NOMO-1 treated with DMSO at 0.1 percent for 48 hours (cell line): ENCODE measurements around the gene FOXS1.

Experiments
- DNase-seq: peaks from one replicate; lab custom pipeline; 2025; ENCODE audit not compliant: unreplicated experiment; lab: John Stamatoyannopoulos, UW

Gene FOXS1

GRCh38 chr20:31861385-31862156 lies 16.2 kb upstream of the FOXS1 start:
- peak; percentile 69 for DNase-seq

GRCh38 chr20:31861135-31861384 lies 15.7 kb upstream of the FOXS1 start:
- no peak for DNase-seq

GRCh38 chr20:31860390-31861134 lies 15.2 kb upstream of the FOXS1 start:
- no peak for DNase-seq

- no peak for DNase-seq
Observed at GRCh38 chr20:31859998-31860380, 14.6 kb upstream of the FOXS1 start.

DNA sequence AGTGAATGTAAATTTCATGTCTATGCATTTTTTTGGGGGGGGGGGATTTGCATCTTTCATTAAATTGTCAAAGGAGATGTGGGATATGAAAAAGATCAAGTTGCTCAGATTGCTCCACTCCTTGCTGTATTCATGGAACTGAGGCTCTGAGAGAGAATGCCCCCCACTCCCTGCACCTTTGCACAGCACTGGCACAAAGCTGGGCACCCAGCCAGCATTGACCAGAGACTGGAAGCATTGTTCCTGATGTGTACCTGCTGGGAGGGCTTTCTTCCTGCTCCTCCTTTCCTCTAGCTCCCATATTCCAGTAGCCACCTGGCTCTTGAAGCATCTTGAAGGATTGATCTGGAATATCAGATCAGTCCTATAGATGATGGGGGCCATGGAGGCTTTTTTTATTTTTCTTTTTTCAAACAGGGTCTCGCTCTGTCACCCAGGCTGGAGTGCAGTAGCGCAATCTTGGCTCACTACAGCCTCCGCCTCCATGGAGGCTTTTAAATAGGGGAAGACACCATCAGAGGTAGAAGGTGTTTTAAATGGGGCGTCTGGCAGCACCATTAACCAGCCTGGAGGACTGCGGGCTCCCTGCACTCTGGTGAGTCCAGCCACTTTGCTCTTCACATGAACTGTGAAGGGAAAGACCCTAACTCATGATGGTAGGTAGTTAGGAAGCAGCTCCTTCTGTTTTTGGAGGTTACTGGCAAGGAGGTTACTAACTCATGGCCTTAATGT lies 14.0 kb upstream of the FOXS1 start:
- no peak for DNase-seq

- DNase-seq, result no peak
Observed at GRCh38 chr20:31858760-31859083, 13.3 kb upstream of the FOXS1 start.

GRCh38 chr20:31857861-31858759 lies 12.7 kb upstream of the FOXS1 start:
- no peak for DNase-seq

DNA sequence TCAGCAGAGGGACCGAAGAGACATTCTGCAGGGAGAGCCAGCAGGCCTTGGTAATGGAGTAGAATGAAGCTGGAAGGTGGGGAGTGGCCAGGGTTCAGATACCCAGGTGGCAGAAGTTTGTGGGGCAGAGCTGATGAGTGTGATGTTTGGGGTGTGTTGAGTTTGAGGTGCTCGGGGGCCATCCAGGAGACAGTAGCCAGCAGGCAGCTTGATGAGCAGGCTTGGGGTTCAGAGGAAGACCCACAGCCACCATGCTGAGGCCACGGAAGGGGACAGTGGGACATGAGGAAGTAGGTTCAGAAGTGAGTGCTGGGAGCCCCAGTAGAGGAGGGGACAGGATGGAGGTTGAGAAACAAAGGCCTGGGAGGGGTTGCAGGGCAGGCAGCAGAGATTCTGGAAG lies 11.1 kb upstream of the FOXS1 start:
- DNase-seq, result peak; percentile 23

DNA sequence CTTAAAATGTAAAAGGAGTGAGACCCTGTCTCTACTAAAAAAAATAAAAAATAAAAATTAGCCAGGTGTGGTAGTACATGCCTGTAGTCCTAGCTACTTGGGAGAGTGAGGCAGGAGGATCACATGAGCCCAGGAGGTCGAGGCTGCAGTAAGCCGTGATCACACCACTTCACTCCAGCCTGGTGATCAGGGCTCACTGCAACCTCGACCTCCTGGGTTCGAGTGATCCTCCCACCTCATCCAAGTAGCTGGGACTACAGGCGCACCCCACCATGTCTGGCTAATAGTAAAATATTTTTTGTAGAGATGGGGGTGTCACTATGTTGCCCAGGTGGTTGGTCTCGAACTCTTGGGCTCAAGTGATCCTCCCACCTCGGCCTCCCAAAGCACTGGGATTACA lies 8.1 kb upstream of the FOXS1 start:
- DNase-seq, result no peak

DNA sequence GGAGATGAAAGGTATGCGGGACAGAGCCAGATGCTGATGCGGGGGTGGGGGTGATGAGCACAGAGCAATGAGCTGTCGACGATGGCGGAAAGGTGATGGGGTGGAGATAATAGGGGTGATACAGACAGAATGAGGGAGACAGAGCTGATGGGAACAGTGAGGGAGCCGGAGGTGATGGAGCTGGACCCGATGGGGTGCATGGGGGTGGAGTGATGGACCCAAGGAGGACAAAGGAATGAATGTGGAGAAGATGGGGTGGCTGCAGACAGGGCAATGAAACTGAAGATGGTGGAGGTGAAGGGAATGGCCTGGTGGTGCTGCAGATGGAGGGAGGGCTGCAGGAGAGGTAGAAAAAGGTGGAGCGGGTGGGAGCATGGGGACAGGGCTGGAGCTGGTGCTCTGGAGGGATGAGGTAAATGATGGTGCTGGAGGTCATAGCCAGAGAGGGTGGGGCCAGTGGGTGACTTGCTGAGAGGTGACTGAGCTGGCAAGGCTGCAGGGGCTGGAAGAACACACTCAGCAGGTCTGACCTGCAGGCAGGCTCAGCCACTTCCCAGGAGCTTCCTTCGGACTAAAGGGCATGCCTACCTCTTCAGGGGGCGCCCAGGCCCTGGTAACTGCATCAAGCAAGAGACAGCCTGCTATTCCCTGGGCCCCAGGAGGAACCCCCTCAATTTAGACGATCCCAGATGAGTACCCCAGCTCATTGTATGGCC lies 6.0 kb upstream of the FOXS1 start:
- DNase-seq, result no peak

DNA sequence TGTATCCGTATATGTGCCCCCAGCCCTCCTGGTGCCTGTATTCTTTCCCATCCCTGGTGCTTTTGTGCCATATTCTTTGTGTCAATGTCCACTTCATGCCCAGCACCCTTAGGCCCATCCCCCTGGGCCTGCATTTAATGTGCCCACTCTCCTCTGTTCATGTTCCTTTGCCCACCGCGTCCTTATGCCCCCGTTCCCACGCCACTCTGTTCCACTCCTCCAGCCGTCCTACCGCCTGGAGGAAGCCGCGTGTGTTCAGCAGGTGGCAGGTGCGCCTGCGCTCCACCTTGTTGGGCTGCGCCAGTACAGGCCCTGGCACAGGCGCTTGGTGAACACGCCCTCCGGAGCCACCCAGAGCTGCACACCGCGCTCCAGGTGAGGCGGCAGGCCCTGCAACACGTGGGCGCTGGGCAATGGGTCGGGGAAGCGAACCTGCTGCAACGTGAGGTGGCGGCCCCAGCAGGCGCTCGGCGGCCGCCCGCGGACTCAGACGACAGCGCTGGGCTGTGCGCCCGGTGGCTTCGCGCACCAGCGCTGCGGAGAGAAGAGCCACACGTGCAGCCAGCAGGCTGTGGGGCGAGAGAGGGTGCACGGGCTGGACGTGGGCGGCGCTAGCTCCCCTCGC lies 4.0 kb upstream of the FOXS1 start:
- DNase-seq, result no peak

DNA sequence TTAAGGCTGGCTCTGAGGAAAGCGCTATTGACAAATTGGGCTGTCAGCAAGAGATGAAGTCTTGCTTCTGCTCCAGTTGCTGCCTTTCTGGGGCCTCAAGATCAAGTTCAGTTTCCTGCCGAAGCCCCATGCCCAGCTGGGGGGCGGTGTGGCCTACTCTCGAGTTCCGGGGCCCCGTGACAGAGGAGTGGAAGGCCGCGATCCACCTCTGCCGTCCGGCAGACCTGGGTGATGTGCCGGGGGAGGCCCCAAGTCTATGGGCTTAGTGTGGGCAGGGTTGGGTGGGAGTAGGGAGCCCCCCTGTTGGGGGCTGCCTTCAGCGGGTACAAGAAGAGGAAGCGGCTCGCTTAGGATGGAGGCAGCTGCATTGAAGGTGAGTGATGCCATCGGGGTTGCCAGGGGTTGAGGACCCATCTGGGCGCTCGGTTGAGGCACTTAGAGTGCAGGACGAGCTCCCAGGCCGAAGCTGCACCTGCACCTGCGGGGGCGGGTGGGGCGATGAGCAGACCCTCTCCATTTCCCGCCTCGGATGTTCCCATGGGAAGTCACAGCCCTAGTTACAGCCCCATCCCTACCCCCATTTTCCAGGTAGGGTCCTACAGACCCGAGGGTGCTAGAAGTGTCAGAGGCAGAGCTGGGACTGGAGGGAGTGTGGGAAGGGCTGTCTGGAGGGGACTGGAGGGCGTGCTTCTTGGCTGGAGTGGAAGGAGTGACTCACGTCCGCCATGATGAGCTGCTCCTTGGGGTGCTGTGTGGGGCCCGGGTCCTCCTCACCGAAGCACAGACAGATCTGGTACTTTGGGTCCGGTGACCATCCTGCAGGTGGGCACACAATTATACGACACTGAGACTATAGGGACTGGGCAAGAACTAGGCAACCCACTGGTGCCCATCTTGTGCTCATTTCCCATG lies 2.9 kb upstream of the FOXS1 start:
- no peak for DNase-seq

GRCh38 chr20:31846793-31847138 lies 1.4 kb upstream of the FOXS1 start:
- no peak for DNase-seq

GRCh38 chr20:31844737-31845299 lies 586 bp downstream of the FOXS1 start:
- DNase-seq, result no peak

DNA sequence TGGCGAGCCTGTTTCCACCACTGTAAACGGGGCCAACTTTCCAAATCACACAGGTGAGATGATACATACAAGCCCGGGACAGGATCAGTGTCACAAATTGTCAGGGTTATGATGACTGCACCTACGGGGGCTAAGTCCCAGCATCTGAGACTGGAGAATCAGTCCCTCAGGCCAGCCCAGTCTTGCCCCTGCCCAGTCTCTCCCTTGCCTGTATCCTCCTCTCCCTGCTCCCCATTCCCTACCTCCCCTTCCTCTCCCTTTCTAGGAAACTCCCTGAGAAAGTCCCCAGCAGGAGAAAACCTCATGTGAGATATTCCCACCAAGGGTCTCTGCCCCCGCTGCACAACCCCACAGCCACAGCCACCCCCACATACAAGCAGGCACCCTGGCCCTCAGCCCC lies 1.5 kb downstream of the FOXS1 start:
- no peak for DNase-seq

DNA sequence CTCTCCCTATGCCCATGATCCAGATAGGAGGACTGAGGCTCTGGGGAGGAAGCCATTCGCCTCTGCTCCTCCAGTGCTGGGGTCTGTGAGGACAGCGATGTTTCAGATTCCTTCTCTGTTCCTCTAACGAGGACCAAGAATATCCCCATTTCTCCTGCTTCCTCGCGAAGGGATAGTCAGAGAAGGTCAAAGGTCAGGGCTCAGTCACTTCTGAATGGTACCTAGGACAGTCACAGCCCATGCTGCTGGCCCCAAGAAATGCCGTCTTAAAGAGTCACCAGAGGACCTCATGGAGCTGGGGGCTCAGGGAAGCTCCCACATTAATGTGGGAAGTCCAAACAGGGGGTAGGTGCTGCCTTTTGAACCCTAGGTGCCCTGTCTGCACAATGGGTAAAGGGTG lies 2.1 kb downstream of the FOXS1 start:
- no peak for DNase-seq

- DNase-seq, result no peak
Observed at GRCh38 chr20:31842471-31843157, 2.8 kb downstream of the FOXS1 start.

DNA sequence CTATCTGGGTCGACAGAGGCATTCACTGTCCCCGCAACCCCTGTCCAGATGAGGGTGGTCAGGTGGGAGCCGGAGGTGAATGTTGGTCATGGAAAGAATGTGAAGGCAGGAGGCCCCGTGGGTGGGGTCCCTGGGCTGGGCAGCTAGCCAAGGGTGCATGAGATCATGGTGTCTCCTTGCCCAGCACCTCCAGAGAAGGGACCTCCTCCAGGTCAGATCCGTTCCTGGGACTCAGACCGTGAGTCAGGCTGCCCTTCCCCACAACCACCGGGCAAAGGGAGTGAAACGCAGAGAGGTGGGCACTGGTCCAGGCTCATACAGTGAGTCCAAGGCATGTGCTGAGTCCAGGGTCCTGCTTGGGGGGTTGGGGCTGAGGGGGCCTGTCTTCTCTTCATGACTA lies 3.5 kb downstream of the FOXS1 start:
- no peak for DNase-seq
